HCT116 (cell line): ENCODE measurements around the gene ZNF780B.

Experiments
- CEBPB ChIP-seq: IDR thresholded peaks from 2 replicates; pipeline ENCODE4 v1.6.1; 2012; ENCODE audit warnings: low read depth
- EGR1 ChIP-seq: IDR thresholded peaks from 2 replicates; pipeline ENCODE4 v1.6.1; 2012; ENCODE audit warnings: low read depth
- EZH2 ChIP-seq: fragments of 200-600 bp; sonication (generic); IDR thresholded peaks from 2 replicates; pipeline ENCODE4 v1.6.1; 2017; ENCODE audit warnings: antibody characterized with exemption, mixed run types
- EZH2phosphoT487 ChIP-seq: fragments of 200-600 bp; IDR thresholded peaks from 2 replicates; pipeline ENCODE4 v1.6.1; 2018; ENCODE audit warnings: antibody characterized with exemption, borderline replicate concordance
- POLR2A ChIP-seq: IDR thresholded peaks from 2 replicates; pipeline ENCODE4 v1.7.0; 2011; ENCODE audit warnings: borderline replicate concordance; ENCODE audit not compliant: insufficient read depth, insufficient read length; ENCODE audit errors: extremely low read depth
- POLR2AphosphoS5 ChIP-seq: IDR thresholded peaks from 2 replicates; pipeline ENCODE4 v1.6.1; 2011; ENCODE audit warnings: mild to moderate bottlenecking, low read depth, low read length, moderate library complexity
- RAD21 ChIP-seq: IDR thresholded peaks from 2 replicates; pipeline ENCODE4 v1.6.1; 2012; ENCODE audit warnings: low read depth, mild to moderate bottlenecking
- SP1 ChIP-seq: IDR thresholded peaks from 2 replicates; pipeline ENCODE4 v1.6.1; 2012; ENCODE audit warnings: low read depth
- ZFX ChIP-seq: fragments of 450-650 bp; IDR thresholded peaks from 2 replicates; pipeline ENCODE4 v1.6.1; 2017
- TF ChIP-seq, protein P1 (sequence below), 3 experiments: fragments of 200-600 bp in 1 of 3; sonication (generic) in 1 of 3; IDR thresholded peaks in 2 of 3; conservative IDR thresholded peaks in 1 of 3; 2 replicates each; pipeline ENCODE4 v1.5.1; 2012 to 2017; ENCODE audit warnings: low read depth in 2 of 3, low read length in 2 of 3, antibody characterized with exemption in 1 of 3, borderline replicate concordance in 1 of 3, control low read depth in 1 of 3, mild to moderate bottlenecking in 1 of 3, mixed read lengths in 1 of 3, mixed run types in 1 of 3, moderate library complexity in 1 of 3; ENCODE audit not compliant: insufficient read depth in 1 of 3
- TF ChIP-seq, protein P2 (sequence below): IDR thresholded peaks from 2 replicates; pipeline ENCODE4 v1.6.1; 2012
- TF ChIP-seq, protein P3 (sequence below): IDR thresholded peaks from 2 replicates; pipeline ENCODE4 v1.6.1; 2012; ENCODE audit warnings: low read depth

DNA sequence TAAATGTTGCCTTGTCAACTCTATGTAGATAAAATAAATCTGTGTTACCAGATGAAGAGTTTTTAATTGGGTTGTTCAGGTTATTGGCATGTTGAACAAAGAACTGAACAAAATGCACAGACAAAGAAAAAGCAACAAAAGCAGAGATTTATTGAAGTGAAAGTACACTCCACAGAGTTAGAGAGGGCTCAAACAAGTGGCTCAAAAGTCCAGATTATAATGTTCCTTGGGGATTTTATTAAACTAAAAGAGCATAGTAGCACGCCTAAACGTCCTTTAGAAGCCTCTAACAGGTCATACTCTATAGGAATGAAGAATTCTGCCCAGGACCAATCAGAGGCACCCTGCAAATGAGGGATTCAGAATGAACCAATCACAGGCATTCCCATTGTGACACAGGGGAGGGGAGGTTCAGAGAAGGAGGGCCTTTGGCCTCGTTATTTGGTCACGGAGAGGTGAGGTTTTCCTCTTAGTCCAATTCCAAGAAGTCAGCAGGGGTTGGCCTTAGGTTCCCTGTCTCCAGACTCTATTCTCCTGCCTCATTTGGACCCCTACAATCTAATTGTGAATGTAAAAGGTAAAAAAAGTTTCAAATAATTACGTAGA is 72.2 kb downstream of the ZNF780B start:
- TF ChIP-seq POLR2A: no peak
- TF ChIP-seq, protein P1, sequence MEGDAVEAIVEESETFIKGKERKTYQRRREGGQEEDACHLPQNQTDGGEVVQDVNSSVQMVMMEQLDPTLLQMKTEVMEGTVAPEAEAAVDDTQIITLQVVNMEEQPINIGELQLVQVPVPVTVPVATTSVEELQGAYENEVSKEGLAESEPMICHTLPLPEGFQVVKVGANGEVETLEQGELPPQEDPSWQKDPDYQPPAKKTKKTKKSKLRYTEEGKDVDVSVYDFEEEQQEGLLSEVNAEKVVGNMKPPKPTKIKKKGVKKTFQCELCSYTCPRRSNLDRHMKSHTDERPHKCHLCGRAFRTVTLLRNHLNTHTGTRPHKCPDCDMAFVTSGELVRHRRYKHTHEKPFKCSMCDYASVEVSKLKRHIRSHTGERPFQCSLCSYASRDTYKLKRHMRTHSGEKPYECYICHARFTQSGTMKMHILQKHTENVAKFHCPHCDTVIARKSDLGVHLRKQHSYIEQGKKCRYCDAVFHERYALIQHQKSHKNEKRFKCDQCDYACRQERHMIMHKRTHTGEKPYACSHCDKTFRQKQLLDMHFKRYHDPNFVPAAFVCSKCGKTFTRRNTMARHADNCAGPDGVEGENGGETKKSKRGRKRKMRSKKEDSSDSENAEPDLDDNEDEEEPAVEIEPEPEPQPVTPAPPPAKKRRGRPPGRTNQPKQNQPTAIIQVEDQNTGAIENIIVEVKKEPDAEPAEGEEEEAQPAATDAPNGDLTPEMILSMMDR (IDR thresholded peaks at IDR 0.05 in 2 of 3, conservative IDR thresholded peaks at IDR 0.05 in 1 of 3; ENCODE audit: borderline replicate concordance in 1 of 3, insufficient read depth in 1 of 3, low read depth in 2 of 3, low read length in 2 of 3): no peak
- TF ChIP-seq EZH2: no peak
- no peak for TF ChIP-seq POLR2AphosphoS5
- TF ChIP-seq ZFX: no peak
- no peak for TF ChIP-seq EGR1
- no peak for TF ChIP-seq SP1
- no peak for TF ChIP-seq EZH2phosphoT487
- TF ChIP-seq, protein P2, sequence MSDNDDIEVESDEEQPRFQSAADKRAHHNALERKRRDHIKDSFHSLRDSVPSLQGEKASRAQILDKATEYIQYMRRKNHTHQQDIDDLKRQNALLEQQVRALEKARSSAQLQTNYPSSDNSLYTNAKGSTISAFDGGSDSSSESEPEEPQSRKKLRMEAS: no peak
- TF ChIP-seq, protein P3, sequence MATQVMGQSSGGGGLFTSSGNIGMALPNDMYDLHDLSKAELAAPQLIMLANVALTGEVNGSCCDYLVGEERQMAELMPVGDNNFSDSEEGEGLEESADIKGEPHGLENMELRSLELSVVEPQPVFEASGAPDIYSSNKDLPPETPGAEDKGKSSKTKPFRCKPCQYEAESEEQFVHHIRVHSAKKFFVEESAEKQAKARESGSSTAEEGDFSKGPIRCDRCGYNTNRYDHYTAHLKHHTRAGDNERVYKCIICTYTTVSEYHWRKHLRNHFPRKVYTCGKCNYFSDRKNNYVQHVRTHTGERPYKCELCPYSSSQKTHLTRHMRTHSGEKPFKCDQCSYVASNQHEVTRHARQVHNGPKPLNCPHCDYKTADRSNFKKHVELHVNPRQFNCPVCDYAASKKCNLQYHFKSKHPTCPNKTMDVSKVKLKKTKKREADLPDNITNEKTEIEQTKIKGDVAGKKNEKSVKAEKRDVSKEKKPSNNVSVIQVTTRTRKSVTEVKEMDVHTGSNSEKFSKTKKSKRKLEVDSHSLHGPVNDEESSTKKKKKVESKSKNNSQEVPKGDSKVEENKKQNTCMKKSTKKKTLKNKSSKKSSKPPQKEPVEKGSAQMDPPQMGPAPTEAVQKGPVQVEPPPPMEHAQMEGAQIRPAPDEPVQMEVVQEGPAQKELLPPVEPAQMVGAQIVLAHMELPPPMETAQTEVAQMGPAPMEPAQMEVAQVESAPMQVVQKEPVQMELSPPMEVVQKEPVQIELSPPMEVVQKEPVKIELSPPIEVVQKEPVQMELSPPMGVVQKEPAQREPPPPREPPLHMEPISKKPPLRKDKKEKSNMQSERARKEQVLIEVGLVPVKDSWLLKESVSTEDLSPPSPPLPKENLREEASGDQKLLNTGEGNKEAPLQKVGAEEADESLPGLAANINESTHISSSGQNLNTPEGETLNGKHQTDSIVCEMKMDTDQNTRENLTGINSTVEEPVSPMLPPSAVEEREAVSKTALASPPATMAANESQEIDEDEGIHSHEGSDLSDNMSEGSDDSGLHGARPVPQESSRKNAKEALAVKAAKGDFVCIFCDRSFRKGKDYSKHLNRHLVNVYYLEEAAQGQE: no peak
- TF ChIP-seq RAD21: no peak
- TF ChIP-seq CEBPB: no peak
